A673 (cell line): ENCODE measurements around the gene CASZ1. TPM values are rescaled to one million over a fixed set of nuclear protein-coding genes. Genes with fewer than 3 reads are reported as not detected.

Experiments
- BruUV-seq: library from RNA; stranded (reverse); fragments of 400-500 nt; replicated peaks from 2 replicates; lab custom pipeline; 2021; lab: Mats Ljungman, UMichigan
- CTCF ChIA-PET: fragments of 300-600 bp; sonication (Branson Sonifier 250); formaldehyde crosslinking; loops from one replicate; lab custom pipeline; 2022; ENCODE audit warnings: antibody characterized with exemption; lab: Charles Lee
- POLR2A ChIA-PET: fragments of 300-600 bp; sonication (Branson Sonifier 250); formaldehyde crosslinking; loops from one replicate; lab custom pipeline; 2022; ENCODE audit warnings: antibody characterized with exemption; ENCODE audit not compliant: low non-redundant PET; lab: Charles Lee
- DNase-seq: peaks from one replicate; pipeline ENCODE4 v3.0.0-alpha.2; 2015; ENCODE audit warnings: low spot score
- H3K27ac ChIP-seq: fragments of 200-600 bp; sonication (generic); 2 replicates; pipeline ENCODE4 v1.5.1; 2016; ENCODE audit warnings: mixed run types, low read depth, mild to moderate bottlenecking, mixed read lengths, antibody characterized with exemption, low read length; ENCODE audit not compliant: poor library complexity, severe bottlenecking
- H3K27me3 ChIP-seq: fragments of 200-600 bp; sonication (generic); replicated peaks from 2 replicates; pipeline ENCODE4 v1.6.1; 2017; ENCODE audit warnings: mixed run types, low read depth, mild to moderate bottlenecking, mixed read lengths, antibody characterized with exemption, low read length; ENCODE audit not compliant: insufficient read depth, poor library complexity
- H3K36me3 ChIP-seq: fragments of 200-600 bp; sonication (generic); 2 replicates; pipeline ENCODE4 v1.6.1; 2016; ENCODE audit warnings: mixed run types, mild to moderate bottlenecking, mixed read lengths, antibody characterized with exemption, low read length; ENCODE audit not compliant: insufficient read depth, poor library complexity, severe bottlenecking
- H3K4me1 ChIP-seq: fragments of 200-600 bp; sonication (generic); 2 replicates; pipeline ENCODE4 v1.6.1; 2017; ENCODE audit warnings: mixed run types, mild to moderate bottlenecking, mixed read lengths, antibody characterized with exemption, low read length; ENCODE audit not compliant: insufficient read depth, poor library complexity, severe bottlenecking
- H3K4me3 ChIP-seq: fragments of 200-600 bp; sonication (generic); 2 replicates; pipeline ENCODE4 v1.5.1; 2016; ENCODE audit warnings: low read depth, mixed run types, mild to moderate bottlenecking, mixed read lengths, low read length; ENCODE audit not compliant: poor library complexity, severe bottlenecking
- H3K9me3 ChIP-seq: fragments of 200-600 bp; sonication (generic); 2 replicates; pipeline ENCODE4 v1.6.1; 2016; ENCODE audit warnings: mixed run types, low read depth, mild to moderate bottlenecking, mixed read lengths, antibody characterized with exemption, low read length; ENCODE audit not compliant: poor library complexity, severe bottlenecking
- EZH2 ChIP-seq: fragments of 200-600 bp; sonication (generic); IDR thresholded peaks from 2 replicates; pipeline ENCODE4 v1.6.1; 2017; ENCODE audit warnings: borderline replicate concordance, low read depth, mild to moderate bottlenecking, mixed read lengths, antibody characterized with exemption, low read length; ENCODE audit not compliant: poor library complexity, severe bottlenecking
- intact Hi-C: fragments of 100-400 bp; cut with micrococcal nuclease; formaldehyde crosslinking; loops from one replicate; pipeline ENCODE4 v1.10.0; 2022; ENCODE audit not compliant: unreplicated experiment
- total RNA-seq: library from RNA; stranded (reverse); gene quantifications from 2 replicates; pipeline ENCODE4 v1.2.3, GENCODE V29; 2021
- TF ChIP-seq, protein P1 (sequence below): fragments of 300-800, 200-600 bp; sonication (generic); conservative IDR thresholded peaks from 2 replicates; pipeline ENCODE4 v1.5.1; 2017; ENCODE audit warnings: low read depth, mild to moderate bottlenecking, antibody characterized with exemption, low read length, moderate library complexity, mixed read lengths

The CASZ1 gene
- total RNA-seq, 1 experiment from 2014 or later, result 1.9 TPM

GRCh38 chr1:10784998-10785727, 11.3 kb downstream of the CASZ1 start:
- Histone ChIP-seq H3K9me3 (no peaks in the 10 kb centered on the region), H3K27me3 (no peaks in the 10 kb centered on the region), H3K4me1 (no peaks in the 10 kb centered on the region), H3K4me3 (no peak overlapping the region), H3K36me3 (no peaks in the 10 kb centered on the region), H3K27ac (no peak overlapping the region)
- ChIA-PET POLR2A (interaction anchor here (0.6 kb wide), 1 partner anchor 1731 kb away, joined by 3 read pairs; no protein-coding TSS in a partner anchor), CTCF (no interaction called here)
- TF ChIP-seq EZH2, result no peak
- TF ChIP-seq, protein P1, sequence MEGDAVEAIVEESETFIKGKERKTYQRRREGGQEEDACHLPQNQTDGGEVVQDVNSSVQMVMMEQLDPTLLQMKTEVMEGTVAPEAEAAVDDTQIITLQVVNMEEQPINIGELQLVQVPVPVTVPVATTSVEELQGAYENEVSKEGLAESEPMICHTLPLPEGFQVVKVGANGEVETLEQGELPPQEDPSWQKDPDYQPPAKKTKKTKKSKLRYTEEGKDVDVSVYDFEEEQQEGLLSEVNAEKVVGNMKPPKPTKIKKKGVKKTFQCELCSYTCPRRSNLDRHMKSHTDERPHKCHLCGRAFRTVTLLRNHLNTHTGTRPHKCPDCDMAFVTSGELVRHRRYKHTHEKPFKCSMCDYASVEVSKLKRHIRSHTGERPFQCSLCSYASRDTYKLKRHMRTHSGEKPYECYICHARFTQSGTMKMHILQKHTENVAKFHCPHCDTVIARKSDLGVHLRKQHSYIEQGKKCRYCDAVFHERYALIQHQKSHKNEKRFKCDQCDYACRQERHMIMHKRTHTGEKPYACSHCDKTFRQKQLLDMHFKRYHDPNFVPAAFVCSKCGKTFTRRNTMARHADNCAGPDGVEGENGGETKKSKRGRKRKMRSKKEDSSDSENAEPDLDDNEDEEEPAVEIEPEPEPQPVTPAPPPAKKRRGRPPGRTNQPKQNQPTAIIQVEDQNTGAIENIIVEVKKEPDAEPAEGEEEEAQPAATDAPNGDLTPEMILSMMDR, result no peak
- intact Hi-C loops, result no loop called here
- DNase-seq, result no peak
- BruUV-seq, result no TSS peak

- Histone ChIP-seq H3K36me3 (no peaks in the 10 kb centered on the region), H3K27ac (no peak overlapping the region), H3K9me3 (no peaks in the 10 kb centered on the region), H3K4me1 (peaks cover 8% of the 10 kb centered on the region), H3K4me3 (no peak overlapping the region), H3K27me3 (no peaks in the 10 kb centered on the region)
- ChIA-PET POLR2A (no interaction called here), CTCF (interaction anchor here (0.8 kb wide), 1 partner anchor 66 kb away, joined by 3 read pairs; no protein-coding TSS in a partner anchor)
- DNase-seq, result no peak
- BruUV-seq, result no TSS peak
- TF ChIP-seq, protein P1, result no peak
- no peak for TF ChIP-seq EZH2
- intact Hi-C loops, result no loop called here
These were observed 13.8 kb downstream of the CASZ1 start for GRCh38 chr1:10782491-10783244.

GRCh38 chr1:10781137-10781536, 15.3 kb downstream of the CASZ1 start:
- Histone ChIP-seq H3K27ac (no peak overlapping the region), H3K4me1 (peaks cover 8% of the 10 kb centered on the region), H3K9me3 (no peaks in the 10 kb centered on the region), H3K4me3 (no peak overlapping the region), H3K36me3 (no peaks in the 10 kb centered on the region), H3K27me3 (no peaks in the 10 kb centered on the region)
- no peak for DNase-seq
- TF ChIP-seq EZH2, result no peak
- TF ChIP-seq, protein P1, result no peak
- BruUV-seq, result no TSS peak
- CTCF ChIA-PET, result no interaction called here
- intact Hi-C loops, result no loop called here
- POLR2A ChIA-PET, result interaction anchor here (0.6 to 0.7 kb wide), 2 partner anchors 13 to 157 kb away, joined by 3 to 4 read pairs; no protein-coding TSS in a partner anchor
